ENCODE results near the gene AIG1. TPM values are rescaled to one million over a fixed set of nuclear protein-coding genes. Genes with fewer than 3 reads are reported as not detected.

Gene AIG1
- total and polyA plus RNA-seq, 2 of the 13 experiments (the other 11 are each of a cell fraction or from before 2014, with no cell fraction given) = 115 to 197 TPM

DNA sequence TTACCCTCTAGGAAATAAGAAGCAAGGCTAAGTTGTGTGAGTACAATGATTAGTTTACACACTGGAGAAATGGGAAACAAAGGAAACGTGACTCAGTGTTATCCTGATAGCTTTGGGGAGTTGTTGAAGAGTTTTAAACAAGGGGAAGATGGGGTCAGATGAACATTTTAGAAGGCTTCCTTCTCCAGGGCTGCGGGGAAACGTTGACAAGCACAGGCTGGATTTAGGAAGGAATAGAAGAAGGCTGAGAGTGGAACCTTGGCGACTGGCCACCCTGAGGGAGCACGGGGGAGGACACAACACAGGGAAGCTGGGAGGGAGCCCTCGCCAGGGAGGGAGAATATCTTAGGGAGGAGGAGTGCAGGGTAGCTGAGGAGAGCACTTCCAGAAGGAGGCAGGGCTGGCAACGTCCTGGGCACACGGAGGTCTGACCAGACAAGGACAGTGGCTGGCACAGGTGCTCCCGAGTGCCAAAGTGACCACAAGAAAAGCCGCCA lies 134.7 kb downstream of the AIG1 start:
- H3K27ac ChIP-seq (ENCODE audit: extremely low read length, insufficient read depth, low read length) = no peak overlapping the region
- no peaks in the 10 kb centered on the region for H3K27me3 ChIP-seq (ENCODE audit: control insufficient read depth in 1 of 2, insufficient read depth in 2 of 2, low read length in 2 of 2)
- H3K79me2 ChIP-seq (ENCODE audit: insufficient read depth, low read length) = no peaks in the 10 kb centered on the region
- H2AFZ ChIP-seq (ENCODE audit: low read length) = no peak overlapping the region
- ChIA-PET POLR2A (no interaction called here), CTCF (ENCODE audit: low intra/inter-chr PET ratio, low total read pairs) (no interaction called here)
- no peaks in the 10 kb centered on the region for H3K9me3 ChIP-seq (ENCODE audit: low read length)
- no peaks in the 10 kb centered on the region for H4K20me1 ChIP-seq (ENCODE audit: insufficient read depth, low read length)
- TF ChIP-seq ZNF263 (CRISPR knock-in tag; IDR thresholded peaks at IDR 0.05) = peak; percentile 43; the same call in 1 of the 2 replicates
- TF ChIP-seq FOSL2 (CRISPR knock-in tag; IDR thresholded peaks at IDR 0.05) = no peak
- no peak for DNase-seq (ENCODE audit: low spot score)
- H3K36me3 ChIP-seq (replicated peaks in 1 of 2; ENCODE audit: control insufficient read depth in 1 of 2, insufficient read depth in 2 of 2, low read length in 2 of 2) = peaks cover 0 to 5% of the 10 kb centered on the region in 2 experiments; a peak in 3 of 5 replicates
- no peak for ATAC-seq
- in situ Hi-C loops (cut with HindIII; ENCODE audit: extremely low pct_ligation_motif_present, low pct_unique_long_range_greater_than_20kb) (no loop called here), intact Hi-C loops (cut with micrococcal nuclease; ENCODE audit: unreplicated experiment) (no loop called here)
- FAIRE-seq = no peak
- no peak overlapping the region for H3K4me2 ChIP-seq (ENCODE audit: low read depth, low read length)
- BruUV-seq (replicated peaks) = no TSS peak
- H3K4me1 ChIP-seq (ENCODE audit: insufficient read depth, low read length) = peaks cover 7% of the 10 kb centered on the region; the same call in 1 of the 2 replicates
- H3K4me3 ChIP-seq (replicated peaks in 1 of 3; ENCODE audit: insufficient read depth in 1 of 3, low read depth in 2 of 3, low read length in 3 of 3) = no peak overlapping the region
- H3K9ac ChIP-seq (ENCODE audit: insufficient read depth, low read depth, low read length) = no peak overlapping the region
- WGBS (ENCODE audit: low lambda C conversion rate) = 94% methylated on average over 10 of the region's 10 CpGs

DNA sequence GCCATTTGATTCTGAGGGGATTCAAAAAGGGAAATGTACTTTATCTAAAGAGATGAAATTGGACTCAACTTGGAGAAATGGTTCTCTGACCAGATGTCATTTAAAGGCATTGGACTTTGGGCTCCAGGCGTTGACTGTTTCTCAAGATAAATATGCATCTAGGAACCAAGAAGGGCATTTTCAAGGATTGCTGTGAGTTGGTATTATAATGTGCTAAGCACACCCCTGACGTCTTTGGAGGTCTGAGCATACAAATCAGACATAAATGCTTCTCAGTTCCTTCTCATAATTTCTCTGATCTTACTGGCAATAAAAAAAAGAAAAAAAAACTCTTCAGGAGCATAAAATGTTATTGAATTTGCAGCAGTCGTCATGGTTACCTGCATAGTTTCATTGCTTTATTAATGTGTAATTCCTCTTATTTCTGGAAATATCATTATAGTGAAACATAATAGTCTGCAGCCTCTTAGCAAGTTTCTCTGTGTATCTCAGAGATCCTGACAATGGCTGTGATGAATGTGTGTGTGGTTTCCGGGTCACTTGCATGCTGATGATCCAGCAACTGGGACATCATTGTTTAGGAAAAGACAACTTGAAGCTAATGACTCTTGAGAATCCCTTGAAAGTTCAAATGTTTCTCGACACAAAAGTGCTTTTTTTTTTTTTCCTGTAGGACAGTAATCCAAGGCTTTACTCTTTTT lies 136.0 kb downstream of the AIG1 start:
- in situ Hi-C loops (cut with HindIII; ENCODE audit: extremely low pct_ligation_motif_present, low pct_unique_long_range_greater_than_20kb) = no loop called here
- no TSS peak for BruUV-seq (replicated peaks)

More for the DNA sequence above, 136.0 kb downstream of the AIG1 start:
- H3K36me3 ChIP-seq (replicated peaks in 1 of 2; ENCODE audit: control insufficient read depth in 1 of 2, insufficient read depth in 2 of 2, low read length in 2 of 2) = no peaks in the 10 kb centered on the region; a peak in 1 of 5 replicates
- TF ChIP-seq ZNF484 (CRISPR knock-in tag; IDR thresholded peaks at IDR 0.05; ENCODE audit: borderline replicate concordance, low read depth) (no peak), RFX1 (IDR thresholded peaks at IDR 0.05) (peak; percentile 42; the same call in 1 of the 2 replicates), ISL2 (CRISPR knock-in tag; IDR thresholded peaks at IDR 0.05) (no peak), SCMH1 (CRISPR knock-in tag; IDR thresholded peaks at IDR 0.05; ENCODE audit: borderline replicate concordance) (no peak)
- TF ChIP-seq, protein P1, sequence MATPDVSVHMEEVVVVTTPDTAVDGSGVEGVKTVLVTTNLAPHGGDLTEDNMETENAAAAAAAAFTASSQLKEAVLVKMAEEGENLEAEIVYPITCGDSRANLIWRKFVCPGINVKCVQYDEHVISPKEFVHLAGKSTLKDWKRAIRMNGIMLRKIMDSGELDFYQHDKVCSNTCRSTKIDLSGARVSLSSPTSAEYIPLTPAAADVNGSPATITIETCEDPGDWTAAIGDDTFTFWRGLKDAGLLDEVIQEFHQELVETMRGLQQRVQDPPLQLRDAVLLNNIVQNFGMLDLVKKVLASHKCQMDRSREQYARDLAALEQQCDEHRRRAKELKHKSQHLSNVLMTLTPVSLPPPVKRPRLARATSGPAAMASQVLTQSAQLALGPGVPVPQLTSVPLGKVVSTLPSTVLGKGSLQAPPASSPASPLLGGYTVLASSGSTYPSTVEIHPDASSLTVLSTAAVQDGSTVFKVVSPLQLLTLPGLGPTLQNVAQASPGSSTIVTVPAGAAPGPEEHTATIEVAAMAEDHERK (CRISPR knock-in tag; IDR thresholded peaks at IDR 0.05; ENCODE audit: low read depth) = no peak
- no peak overlapping the region for H3K4me2 ChIP-seq (ENCODE audit: low read depth, low read length)
- no peak for FAIRE-seq
- ChIA-PET POLR2A (no interaction called here), CTCF (ENCODE audit: low intra/inter-chr PET ratio, low total read pairs) (no interaction called here)
- H3K9me3 ChIP-seq (ENCODE audit: low read length) = no peaks in the 10 kb centered on the region
- no peaks in the 10 kb centered on the region for H4K20me1 ChIP-seq (ENCODE audit: insufficient read depth, low read length)
- intact Hi-C loops (cut with micrococcal nuclease; ENCODE audit: unreplicated experiment) = no loop called here
- peaks cover 7% of the 10 kb centered on the region; the same call in 1 of the 2 replicates for H3K4me1 ChIP-seq (ENCODE audit: insufficient read depth, low read length)
- H3K79me2 ChIP-seq (ENCODE audit: insufficient read depth, low read length) = no peaks in the 10 kb centered on the region
- no peak for DNase-seq (ENCODE audit: low spot score)
- no peak overlapping the region for H3K27ac ChIP-seq (ENCODE audit: extremely low read length, insufficient read depth, low read length)
- no peak for ATAC-seq
- H3K27me3 ChIP-seq (ENCODE audit: control insufficient read depth in 1 of 2, insufficient read depth in 2 of 2, low read length in 2 of 2) = no peaks in the 10 kb centered on the region
- H3K9ac ChIP-seq (ENCODE audit: insufficient read depth, low read depth, low read length) = no peak overlapping the region
- H2AFZ ChIP-seq (ENCODE audit: low read length) = no peak overlapping the region
- 93% methylated on average over 5 of the region's 5 CpGs for WGBS (ENCODE audit: low lambda C conversion rate)
- H3K4me3 ChIP-seq (replicated peaks in 1 of 3; ENCODE audit: insufficient read depth in 1 of 3, low read depth in 2 of 3, low read length in 3 of 3) = no peak overlapping the region

All from HepG2 (cell line).